ENCODE data around the gene PRKN.

- TF ChIP-seq, protein P1, sequence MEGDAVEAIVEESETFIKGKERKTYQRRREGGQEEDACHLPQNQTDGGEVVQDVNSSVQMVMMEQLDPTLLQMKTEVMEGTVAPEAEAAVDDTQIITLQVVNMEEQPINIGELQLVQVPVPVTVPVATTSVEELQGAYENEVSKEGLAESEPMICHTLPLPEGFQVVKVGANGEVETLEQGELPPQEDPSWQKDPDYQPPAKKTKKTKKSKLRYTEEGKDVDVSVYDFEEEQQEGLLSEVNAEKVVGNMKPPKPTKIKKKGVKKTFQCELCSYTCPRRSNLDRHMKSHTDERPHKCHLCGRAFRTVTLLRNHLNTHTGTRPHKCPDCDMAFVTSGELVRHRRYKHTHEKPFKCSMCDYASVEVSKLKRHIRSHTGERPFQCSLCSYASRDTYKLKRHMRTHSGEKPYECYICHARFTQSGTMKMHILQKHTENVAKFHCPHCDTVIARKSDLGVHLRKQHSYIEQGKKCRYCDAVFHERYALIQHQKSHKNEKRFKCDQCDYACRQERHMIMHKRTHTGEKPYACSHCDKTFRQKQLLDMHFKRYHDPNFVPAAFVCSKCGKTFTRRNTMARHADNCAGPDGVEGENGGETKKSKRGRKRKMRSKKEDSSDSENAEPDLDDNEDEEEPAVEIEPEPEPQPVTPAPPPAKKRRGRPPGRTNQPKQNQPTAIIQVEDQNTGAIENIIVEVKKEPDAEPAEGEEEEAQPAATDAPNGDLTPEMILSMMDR (IDR thresholded peaks at IDR 0.05; ENCODE audit: low read length) = no peak
- no peak for TF ChIP-seq EZH2 (IDR thresholded peaks at IDR 0.05; ENCODE audit: borderline replicate concordance, low read length)
Observed at GRCh38 chr6:161829291-161829729, 898.3 kb downstream of the PRKN start.

All from OCI-LY1 (cell line).